ENCODE measurements around the gene EMD.

The EMD gene

DNA sequence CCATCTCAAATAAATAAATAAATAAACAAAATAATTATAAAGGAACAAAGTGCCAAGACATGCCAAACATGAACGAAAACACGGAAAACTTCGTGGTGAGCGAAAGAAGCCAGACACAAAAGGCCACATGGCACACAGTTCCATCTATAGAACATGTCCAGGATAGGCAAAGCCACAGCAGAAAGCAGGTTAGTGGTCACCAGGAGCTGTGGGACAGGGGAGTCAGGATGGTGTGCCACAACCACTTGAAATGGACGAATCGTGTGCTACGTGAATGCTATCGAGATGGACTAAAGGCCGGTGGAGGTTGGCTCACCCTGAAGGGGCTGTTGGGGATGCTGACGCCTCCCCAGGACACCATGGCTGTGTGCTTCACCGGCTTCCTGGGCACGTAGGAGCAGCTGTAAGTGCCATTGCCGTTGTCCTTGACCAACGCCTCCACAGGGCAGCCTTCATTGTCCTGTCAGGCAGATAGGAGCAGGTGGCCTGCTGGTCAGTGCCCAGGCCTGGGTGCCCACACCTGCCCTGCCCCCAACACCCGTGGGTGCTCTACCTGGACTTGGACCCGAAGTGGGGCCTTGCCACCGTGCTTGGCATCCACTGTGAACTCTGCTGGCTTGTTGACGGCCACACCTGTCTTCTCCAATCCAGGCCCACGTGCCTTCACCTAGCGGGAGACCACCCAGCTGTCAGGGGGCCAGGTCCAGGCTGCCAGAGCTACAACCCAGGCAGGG lies 15.2 kb upstream of the EMD start:
- no peak overlapping the region for H2BK12ac ChIP-seq (ENCODE audit: low read length in 2 of 2)
- H2BK5ac ChIP-seq (ENCODE audit: low read depth, low read length, poor library complexity, severe bottlenecking), result no peak overlapping the region
- no peak overlapping the region for H4K8ac ChIP-seq (ENCODE audit: low read length)
- WGBS, result 92% methylated on average over 20 of the region's 20 CpGs
- H2BK15ac ChIP-seq (ENCODE audit: low read depth, poor library complexity, severe bottlenecking), result peak overlapping the region; percentile 40
- H3K36me3 ChIP-seq (ENCODE audit: control insufficient read depth in 1 of 2, insufficient read depth in 2 of 2, low read depth in 1 of 2, low read length in 2 of 2), result peaks cover 82 to 90% of the 10 kb centered on the region in 2 experiments
- no peak overlapping the region for H3K4ac ChIP-seq (ENCODE audit: low read depth in 1 of 2, low read length in 2 of 2)
- no peak overlapping the region for H2AK5ac ChIP-seq (ENCODE audit: low read length, severe bottlenecking)
- H3K27me3 ChIP-seq (ENCODE audit: control insufficient read depth in 1 of 2, insufficient read depth in 1 of 2, low read length in 2 of 2), result no peaks in the 10 kb centered on the region
- no peak overlapping the region for H3K9ac ChIP-seq (ENCODE audit: low read length)
- H2BK120ac ChIP-seq (ENCODE audit: low read depth, low read length), result no peak overlapping the region
- H3K18ac ChIP-seq (ENCODE audit: low read depth in 1 of 2, low read length in 2 of 2), result no peak overlapping the region
- no peak overlapping the region for H3K27ac ChIP-seq (ENCODE audit: low read length, poor library complexity, severe bottlenecking)
- H3K14ac ChIP-seq (ENCODE audit: low read length in 2 of 2), result no peak overlapping the region
- no peak overlapping the region for H3K23ac ChIP-seq (ENCODE audit: low read length in 2 of 2)
- no peak overlapping the region for H3K4me2 ChIP-seq (ENCODE audit: low read length, poor library complexity, severe bottlenecking)
- no peak overlapping the region for H3K4me3 ChIP-seq (ENCODE audit: insufficient read depth in 1 of 2, low read depth in 1 of 2, low read length in 2 of 2)
- H3K79me1 ChIP-seq (replicated peaks; ENCODE audit: low read length, poor library complexity, severe bottlenecking), result no peaks in the 10 kb centered on the region
- no peak overlapping the region for H2AFZ ChIP-seq (ENCODE audit: low read depth, low read length)
- no peak overlapping the region for H4K91ac ChIP-seq (ENCODE audit: low read length)
- no peak for DNase-seq
- peaks cover 45% of the 10 kb centered on the region for H3K4me1 ChIP-seq (ENCODE audit: control insufficient read depth, insufficient read depth, low read depth, low read length)
- H3K9me3 ChIP-seq (ENCODE audit: control insufficient read depth, low read length), result no peaks in the 10 kb centered on the region

DNA sequence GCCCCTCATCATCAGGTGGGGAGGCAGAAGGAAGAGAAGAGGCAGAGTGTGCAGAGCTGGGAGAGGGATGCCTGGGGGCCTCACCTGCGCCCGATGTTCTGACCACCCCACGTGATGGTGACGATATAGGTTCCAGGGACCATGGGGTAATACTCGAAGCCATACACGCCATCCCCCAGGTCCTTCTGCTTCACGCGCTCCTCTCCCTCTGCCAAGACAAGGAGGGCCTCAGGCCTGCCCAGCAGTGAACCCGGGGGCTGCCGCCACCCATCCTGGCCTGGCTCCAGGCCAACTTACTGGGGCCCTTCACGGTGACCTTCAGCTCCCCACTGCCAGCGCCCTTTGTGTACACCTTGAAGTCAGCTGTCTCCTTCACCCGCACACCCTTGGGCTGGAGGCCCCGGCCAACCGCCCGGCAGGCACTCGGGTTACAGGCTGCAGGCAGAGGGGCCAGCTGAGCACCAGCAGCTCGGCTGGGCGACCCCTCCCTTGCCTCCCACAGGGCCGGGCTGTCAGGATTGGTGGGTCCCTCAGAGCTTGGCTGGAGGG lies 14.0 kb upstream of the EMD start:
- H3K9me3 ChIP-seq (ENCODE audit: control insufficient read depth, low read length), result no peaks in the 10 kb centered on the region
- H3K27me3 ChIP-seq (ENCODE audit: control insufficient read depth in 1 of 2, insufficient read depth in 1 of 2, low read length in 2 of 2), result no peaks in the 10 kb centered on the region
- DNase-seq, result no peak
- H3K18ac ChIP-seq (ENCODE audit: low read depth in 1 of 2, low read length in 2 of 2), result no peak overlapping the region
- no peak overlapping the region for H2BK15ac ChIP-seq (ENCODE audit: low read depth, poor library complexity, severe bottlenecking)
- no peak overlapping the region for H3K4ac ChIP-seq (ENCODE audit: low read depth in 1 of 2, low read length in 2 of 2)
- H2BK5ac ChIP-seq (ENCODE audit: low read depth, low read length, poor library complexity, severe bottlenecking), result no peak overlapping the region
- H3K14ac ChIP-seq (ENCODE audit: low read length in 2 of 2), result no peak overlapping the region
- no peak overlapping the region for H2AFZ ChIP-seq (ENCODE audit: low read depth, low read length)
- no peak overlapping the region for H3K4me3 ChIP-seq (ENCODE audit: insufficient read depth in 1 of 2, low read depth in 1 of 2, low read length in 2 of 2)
- no peak overlapping the region for H3K23ac ChIP-seq (ENCODE audit: low read length in 2 of 2)
- H3K36me3 ChIP-seq (ENCODE audit: control insufficient read depth in 1 of 2, insufficient read depth in 2 of 2, low read depth in 1 of 2, low read length in 2 of 2), result peaks cover 69 to 81% of the 10 kb centered on the region in 2 experiments
- H3K79me1 ChIP-seq (replicated peaks; ENCODE audit: low read length, poor library complexity, severe bottlenecking), result no peaks in the 10 kb centered on the region
- peak overlapping the region; percentile 58 for H3K4me2 ChIP-seq (ENCODE audit: low read length, poor library complexity, severe bottlenecking)
- H2AK5ac ChIP-seq (ENCODE audit: low read length, severe bottlenecking), result no peak overlapping the region
- 89% methylated on average over 17 of the region's 20 CpGs for WGBS
- no peak overlapping the region for H2BK12ac ChIP-seq (ENCODE audit: low read length in 2 of 2)
- H2BK120ac ChIP-seq (ENCODE audit: low read depth, low read length), result no peak overlapping the region
- H3K27ac ChIP-seq (ENCODE audit: low read length, poor library complexity, severe bottlenecking), result peak overlapping the region; percentile 59
- H3K4me1 ChIP-seq (ENCODE audit: control insufficient read depth, insufficient read depth, low read depth, low read length), result peaks cover 45% of the 10 kb centered on the region
- H3K9ac ChIP-seq (ENCODE audit: low read length), result no peak overlapping the region
- H4K91ac ChIP-seq (ENCODE audit: low read length), result no peak overlapping the region
- H4K8ac ChIP-seq (ENCODE audit: low read length), result no peak overlapping the region

DNA sequence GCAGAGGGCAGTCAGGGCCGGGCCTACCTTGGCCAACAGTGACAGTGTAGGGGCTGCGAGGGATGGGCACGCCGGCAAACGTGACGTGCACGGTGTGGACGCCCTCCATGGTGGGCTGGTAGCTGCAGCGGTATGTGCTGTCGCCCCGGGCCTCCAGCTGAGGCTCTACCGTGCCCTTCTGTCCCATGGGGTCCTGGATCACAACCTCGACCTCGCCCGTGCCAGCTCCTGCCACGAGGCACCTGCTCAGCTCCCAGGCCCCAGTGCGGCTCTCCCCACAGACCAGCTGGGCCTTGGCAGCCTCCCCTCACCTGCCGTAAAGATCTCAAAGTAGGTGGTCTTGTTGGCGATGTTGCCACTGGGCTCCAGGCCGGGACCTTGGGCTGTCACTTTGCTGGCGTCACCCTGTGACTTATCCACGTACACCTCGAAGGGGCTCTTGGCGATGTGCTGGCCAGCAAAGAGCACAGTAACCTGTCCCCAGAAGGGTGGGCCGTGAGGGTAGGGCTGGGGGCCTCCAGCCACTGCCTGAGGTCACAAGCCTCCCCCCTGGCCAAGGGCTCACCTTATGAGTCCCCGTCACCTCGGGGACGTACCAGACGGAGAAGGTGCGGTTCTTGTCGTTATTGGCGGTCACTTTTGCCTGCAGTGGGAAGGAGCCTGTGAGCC lies 13.0 kb upstream of the EMD start:
- H3K9me3 ChIP-seq (ENCODE audit: control insufficient read depth, low read length), result no peaks in the 10 kb centered on the region
- no peak overlapping the region for H2BK15ac ChIP-seq (ENCODE audit: low read depth, poor library complexity, severe bottlenecking)
- H3K27me3 ChIP-seq (ENCODE audit: control insufficient read depth in 1 of 2, insufficient read depth in 1 of 2, low read length in 2 of 2), result no peaks in the 10 kb centered on the region
- DNase-seq, result no peak
- WGBS, result 92% methylated on average over 31 of the region's 32 CpGs
- H4K91ac ChIP-seq (ENCODE audit: low read length), result no peak overlapping the region
- H3K4me1 ChIP-seq (ENCODE audit: control insufficient read depth, insufficient read depth, low read depth, low read length), result peaks cover 45% of the 10 kb centered on the region
- H3K79me1 ChIP-seq (replicated peaks; ENCODE audit: low read length, poor library complexity, severe bottlenecking), result no peaks in the 10 kb centered on the region
- no peak overlapping the region for H2AFZ ChIP-seq (ENCODE audit: low read depth, low read length)
- H2AK5ac ChIP-seq (ENCODE audit: low read length, severe bottlenecking), result no peak overlapping the region
- no peak overlapping the region for H2BK120ac ChIP-seq (ENCODE audit: low read depth, low read length)
- H3K23ac ChIP-seq (ENCODE audit: low read length in 2 of 2), result no peak overlapping the region
- H3K4me2 ChIP-seq (ENCODE audit: low read length, poor library complexity, severe bottlenecking), result no peak overlapping the region
- peaks cover 62 to 80% of the 10 kb centered on the region in 2 experiments for H3K36me3 ChIP-seq (ENCODE audit: control insufficient read depth in 1 of 2, insufficient read depth in 2 of 2, low read depth in 1 of 2, low read length in 2 of 2)
- no peak overlapping the region for H3K4ac ChIP-seq (ENCODE audit: low read depth in 1 of 2, low read length in 2 of 2)
- no peak overlapping the region for H3K18ac ChIP-seq (ENCODE audit: low read depth in 1 of 2, low read length in 2 of 2)
- no peak overlapping the region for H2BK5ac ChIP-seq (ENCODE audit: low read depth, low read length, poor library complexity, severe bottlenecking)
- no peak overlapping the region for H4K8ac ChIP-seq (ENCODE audit: low read length)
- no peak overlapping the region for H3K14ac ChIP-seq (ENCODE audit: low read length in 2 of 2)
- H2BK12ac ChIP-seq (ENCODE audit: low read length in 2 of 2), result peak overlapping the region in 1 of 2 experiments; percentile 59
- peak overlapping the region; percentile 61 for H3K27ac ChIP-seq (ENCODE audit: low read length, poor library complexity, severe bottlenecking)
- no peak overlapping the region for H3K4me3 ChIP-seq (ENCODE audit: insufficient read depth in 1 of 2, low read depth in 1 of 2, low read length in 2 of 2)
- peak overlapping the region; percentile 49 for H3K9ac ChIP-seq (ENCODE audit: low read length)

DNA sequence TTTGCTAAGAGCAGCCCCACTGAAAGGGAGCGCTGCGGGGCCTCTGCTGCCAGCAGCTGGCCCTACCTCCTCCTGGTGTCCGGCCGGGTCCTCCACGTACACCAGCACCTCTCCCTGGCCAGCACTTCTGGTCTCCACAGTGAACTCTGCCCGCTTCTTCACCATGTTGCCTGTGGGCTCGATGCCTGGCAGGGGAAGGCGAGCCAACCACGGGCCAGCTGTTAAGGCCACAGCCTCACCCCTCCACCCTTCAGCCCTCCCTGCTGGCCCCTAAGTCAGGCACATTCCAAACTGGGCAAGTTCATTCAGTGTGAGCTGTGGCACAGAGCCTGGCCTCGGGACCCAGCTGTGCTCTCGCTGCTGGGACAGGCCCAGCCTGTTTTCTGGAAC lies 12.4 kb upstream of the EMD start:
- Histone ChIP-seq H2BK12ac (ENCODE audit: low read length in 2 of 2) (no peak overlapping the region), H2AFZ (ENCODE audit: low read depth, low read length) (no peak overlapping the region), H3K4me2 (ENCODE audit: low read length, poor library complexity, severe bottlenecking) (peak overlapping the region; percentile 52), H2BK120ac (ENCODE audit: low read depth, low read length) (no peak overlapping the region), H3K4ac (ENCODE audit: low read depth in 1 of 2, low read length in 2 of 2) (no peak overlapping the region), H3K23ac (ENCODE audit: low read length in 2 of 2) (no peak overlapping the region), H2AK5ac (ENCODE audit: low read length, severe bottlenecking) (no peak overlapping the region), H3K18ac (ENCODE audit: low read depth in 1 of 2, low read length in 2 of 2) (peak overlapping the region in 1 of 2 experiments; percentile 13), H3K27ac (ENCODE audit: low read length, poor library complexity, severe bottlenecking) (peak overlapping the region; percentile 61), H2BK15ac (ENCODE audit: low read depth, poor library complexity, severe bottlenecking) (no peak overlapping the region), H3K9ac (ENCODE audit: low read length) (peak overlapping the region; percentile 49), H4K91ac (ENCODE audit: low read length) (no peak overlapping the region), H3K79me1 (replicated peaks; ENCODE audit: low read length, poor library complexity, severe bottlenecking) (no peaks in the 10 kb centered on the region), H3K9me3 (ENCODE audit: control insufficient read depth, low read length) (no peaks in the 10 kb centered on the region), H3K27me3 (ENCODE audit: control insufficient read depth in 1 of 2, insufficient read depth in 1 of 2, low read length in 2 of 2) (no peaks in the 10 kb centered on the region), H3K4me1 (ENCODE audit: control insufficient read depth, insufficient read depth, low read depth, low read length) (peaks cover 45% of the 10 kb centered on the region), H3K4me3 (ENCODE audit: insufficient read depth in 1 of 2, low read depth in 1 of 2, low read length in 2 of 2) (no peak overlapping the region), H3K36me3 (ENCODE audit: control insufficient read depth in 1 of 2, insufficient read depth in 2 of 2, low read depth in 1 of 2, low read length in 2 of 2) (peaks cover 57 to 75% of the 10 kb centered on the region in 2 experiments), H2BK5ac (ENCODE audit: low read depth, low read length, poor library complexity, severe bottlenecking) (no peak overlapping the region), H4K8ac (ENCODE audit: low read length) (peak overlapping the region; percentile 54), H3K14ac (ENCODE audit: low read length in 2 of 2) (no peak overlapping the region)
- DNase-seq, result no peak
- 89% methylated on average over 11 of the region's 11 CpGs for WGBS

Data from mesenchymal stem cell (in vitro differentiated cells and primary cell).